GM19035 (cell line): Measurements from ENCODE around the gene NFE2L3.
"Not testable (repeated sequence)": the region's sequence is repeated elsewhere in the genome, so short reads cannot be mapped to it uniquely, and the experiment has no call there.

Source experiments
- ATAC-seq: cut with Tn5 transposase; IDR thresholded peaks from one replicate; pipeline ENCODE4 v1.9.1; 2021; ENCODE audit not compliant: unreplicated experiment

NFE2L3 gene

GRCh38 chr7:26151953-26152781 is at the start of gene NFE2L3:
TSS of gene NFE2L3 (plus strand) at chr7:26152198. CDS start at chr7:26152499, 301 bp downstream.
- ATAC-seq, result peak; percentile 72

GRCh38 chr7:26103596-26103995 is 48.4 kb upstream of the NFE2L3 start:
- no peak for ATAC-seq

- no peak for ATAC-seq
Measured at GRCh38 chr7:26105236-26105635, 46.8 kb upstream of the NFE2L3 start.

GRCh38 chr7:26105931-26106330 is 46.1 kb upstream of the NFE2L3 start:
- no peak for ATAC-seq

- ATAC-seq, result no peak
Measured at GRCh38 chr7:26112203-26112740, 39.7 kb upstream of the NFE2L3 start.

GRCh38 chr7:26115650-26116049 is 36.3 kb upstream of the NFE2L3 start:
- no peak for ATAC-seq

- no peak for ATAC-seq
Measured at GRCh38 chr7:26117142-26117807, 34.7 kb upstream of the NFE2L3 start.

- ATAC-seq, result no peak
Measured at GRCh38 chr7:26117970-26118369, 34.0 kb upstream of the NFE2L3 start.

GRCh38 chr7:26122745-26123144 is 29.3 kb upstream of the NFE2L3 start:
- ATAC-seq, result no peak

GRCh38 chr7:26124775-26125174 is 27.2 kb upstream of the NFE2L3 start:
- not testable (repeated sequence) for ATAC-seq

- no peak for ATAC-seq
Measured at GRCh38 chr7:26127411-26127810, 24.6 kb upstream of the NFE2L3 start.

GRCh38 chr7:26131056-26131589 is 20.9 kb upstream of the NFE2L3 start:
- ATAC-seq, result no peak

GRCh38 chr7:26135076-26135475 is 16.9 kb upstream of the NFE2L3 start:
- ATAC-seq, result no peak

- ATAC-seq, result no peak
Measured at GRCh38 chr7:26135551-26135950, 16.4 kb upstream of the NFE2L3 start.

- ATAC-seq, result no peak
Measured at GRCh38 chr7:26136831-26137230, 15.2 kb upstream of the NFE2L3 start.

GRCh38 chr7:26140380-26140779 is 11.6 kb upstream of the NFE2L3 start:
- no peak for ATAC-seq

- no peak for ATAC-seq
Measured at GRCh38 chr7:26141077-26141476, 10.9 kb upstream of the NFE2L3 start.

GRCh38 chr7:26143298-26144048 is 8.5 kb upstream of the NFE2L3 start:
- ATAC-seq, result no peak

- ATAC-seq, result no peak
Measured at GRCh38 chr7:26144184-26145080, 7.6 kb upstream of the NFE2L3 start.

- no peak for ATAC-seq
Measured at GRCh38 chr7:26145238-26145637, 6.8 kb upstream of the NFE2L3 start.
